Measurements from ENCODE around the gene SLC6A2.

SLC6A2 gene

GRCh38 chr16:55678161-55678821, 22.5 kb downstream of the SLC6A2 start:
- no peak for TF ChIP-seq CTCF (IDR thresholded peaks at IDR 0.05; ENCODE audit: extremely low read depth, missing control alignments)
- DNase-seq (ENCODE audit: low spot score), result no peak

- DNase-seq (ENCODE audit: low spot score), result no peak
- no peak for TF ChIP-seq CTCF (IDR thresholded peaks at IDR 0.05; ENCODE audit: extremely low read depth, missing control alignments)
These were observed 26.3 kb downstream of the SLC6A2 start for GRCh38 chr16:55682086-55682485.

GRCh38 chr16:55685973-55686372, 30.2 kb downstream of the SLC6A2 start:
- no peak for TF ChIP-seq CTCF (IDR thresholded peaks at IDR 0.05; ENCODE audit: extremely low read depth, missing control alignments)
- DNase-seq (ENCODE audit: low spot score), result no peak

GRCh38 chr16:55686671-55687070, 30.9 kb downstream of the SLC6A2 start:
- no peak for DNase-seq (ENCODE audit: low spot score)
- TF ChIP-seq CTCF (IDR thresholded peaks at IDR 0.05; ENCODE audit: extremely low read depth, missing control alignments), result no peak

- TF ChIP-seq CTCF (IDR thresholded peaks at IDR 0.05; ENCODE audit: extremely low read depth, missing control alignments), result no peak
- DNase-seq (ENCODE audit: low spot score), result no peak
These were observed 32.0 kb downstream of the SLC6A2 start for GRCh38 chr16:55687802-55688201.

GRCh38 chr16:55690841-55691240, 35.1 kb downstream of the SLC6A2 start:
- no peak for DNase-seq (ENCODE audit: low spot score)
- TF ChIP-seq CTCF (IDR thresholded peaks at IDR 0.05; ENCODE audit: extremely low read depth, missing control alignments), result no peak

- no peak for TF ChIP-seq CTCF (IDR thresholded peaks at IDR 0.05; ENCODE audit: extremely low read depth, missing control alignments)
- no peak for DNase-seq (ENCODE audit: low spot score)
These were observed 36.0 kb downstream of the SLC6A2 start for GRCh38 chr16:55691771-55692170.
